Brain microvascular endothelial cell (primary cell): ENCODE results near the gene FOCAD.

ENCODE experiments used
- DNase-seq: peaks from one replicate; pipeline ENCODE4 v3.0.0-alpha.2; 2020
- H3K27ac ChIP-seq: fragments of 250-450 bp; sonication (Bioruptor Pico); 2 replicates; pipeline ENCODE4 v1.5.1; 2020; ENCODE audit warnings: mild to moderate bottlenecking, moderate library complexity
- H3K27me3 ChIP-seq: fragments of 250-450 bp; sonication (Bioruptor Pico); replicated peaks from 2 replicates; pipeline ENCODE4 v1.5.1; 2020; ENCODE audit warnings: mild to moderate bottlenecking
- H3K36me3 ChIP-seq: fragments of 250-450 bp; sonication (Bioruptor Pico); replicated peaks from 2 replicates; pipeline ENCODE4 v1.5.1; 2020; ENCODE audit warnings: mild to moderate bottlenecking
- H3K4me3 ChIP-seq: 2 replicates; pipeline ENCODE4 v1.5.1; 2011; ENCODE audit warnings: low read depth, mild to moderate bottlenecking, control low read depth, low read length, moderate library complexity
- CTCF ChIP-seq: IDR thresholded peaks from 2 replicates; pipeline ENCODE4 v1.5.1; 2011; ENCODE audit warnings: low read depth, mild to moderate bottlenecking, moderate library complexity, low read length, control low read depth, inconsistent platforms; ENCODE audit errors: missing control alignments
- in situ Hi-C: cut with HindIII; loops from 2 replicates; pipeline ENCODE4 v1.10.0; 2017; ENCODE audit warnings: low sequenced_read_pairs, low pct_ligation_motif_present

Gene FOCAD

GRCh38 chr9:20684035-20684874, at the start of gene FOCAD:
Gene FOCAD, plus strand, starts transcription at chr9:20684259. Its CDS starts 31,095 bp downstream, at chr9:20715354.
- in situ Hi-C loops, result no loop called here
- no peaks in the 10 kb centered on the region for H3K36me3 ChIP-seq
- peak within 1 kb of the TSS; percentile 87 for H3K27ac ChIP-seq
- no peaks in the 10 kb centered on the region for H3K27me3 ChIP-seq
- peak; percentile 92 for DNase-seq
- H3K4me3 ChIP-seq, result peak within 1 kb of the TSS; percentile 85
- TF ChIP-seq CTCF, result no peak

GRCh38 chr9:20634895-20635294, 49.2 kb upstream of the FOCAD start:
- H3K36me3 ChIP-seq, result no peaks in the 10 kb centered on the region
- no peak overlapping the region for H3K27ac ChIP-seq
- no peak for TF ChIP-seq CTCF
- no peaks in the 10 kb centered on the region for H3K27me3 ChIP-seq
- no peak for DNase-seq
- no peak overlapping the region for H3K4me3 ChIP-seq
- in situ Hi-C loops, result no loop called here

- DNase-seq, result peak; percentile 24
- Histone ChIP-seq H3K27me3 (no peaks in the 10 kb centered on the region), H3K36me3 (no peaks in the 10 kb centered on the region), H3K27ac (no peak overlapping the region), H3K4me3 (no peak overlapping the region)
- in situ Hi-C loops, result no loop called here
- no peak for TF ChIP-seq CTCF
Observed at GRCh38 chr9:20636888-20637440, 47.1 kb upstream of the FOCAD start.

GRCh38 chr9:20640331-20641187, 43.5 kb upstream of the FOCAD start:
- DNase-seq, result peak; percentile 13
- TF ChIP-seq CTCF, result no peak
- H3K27me3 ChIP-seq, result no peaks in the 10 kb centered on the region
- no peak overlapping the region for H3K27ac ChIP-seq
- in situ Hi-C loops, result no loop called here
- no peak overlapping the region for H3K4me3 ChIP-seq
- H3K36me3 ChIP-seq, result no peaks in the 10 kb centered on the region

- in situ Hi-C loops, result no loop called here
Observed at GRCh38 chr9:20642045-20642444, 42.0 kb upstream of the FOCAD start.

More at GRCh38 chr9:20642045-20642444, 42.0 kb upstream of the FOCAD start:
- Histone ChIP-seq H3K27ac (no peak overlapping the region), H3K36me3 (no peaks in the 10 kb centered on the region), H3K4me3 (no peak overlapping the region), H3K27me3 (no peaks in the 10 kb centered on the region)
- DNase-seq, result no peak
- TF ChIP-seq CTCF, result no peak
